HG03135 (cell line): ENCODE results near the gene ARHGEF26.

ENCODE experiments used
- ATAC-seq: cut with Tn5 transposase; IDR thresholded peaks from one replicate; pipeline ENCODE4 v1.9.1; 2021; ENCODE audit warnings: mild to moderate bottlenecking, moderate library complexity; ENCODE audit not compliant: unreplicated experiment

ARHGEF26 gene

DNA sequence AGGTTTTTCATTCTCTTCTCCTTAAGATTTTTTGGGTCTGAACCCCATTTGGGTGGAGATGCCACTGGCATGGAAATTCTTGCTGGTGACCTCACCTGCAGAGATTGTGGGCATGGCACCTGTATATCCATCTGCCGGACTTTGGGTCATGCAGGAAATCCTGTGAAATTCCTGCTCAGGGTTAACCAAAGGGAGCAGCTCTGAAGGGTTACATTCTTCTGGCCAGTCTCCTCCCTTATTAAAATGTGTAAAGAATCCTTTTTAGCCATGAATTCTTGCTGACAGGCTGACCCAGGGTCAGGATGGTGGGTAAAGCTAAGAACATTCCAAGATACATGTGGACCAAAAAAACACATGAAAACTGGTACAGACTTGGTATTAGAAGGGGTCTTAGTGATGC, 27.4 kb downstream of the ARHGEF26 start:
- ATAC-seq, result no peak

DNA sequence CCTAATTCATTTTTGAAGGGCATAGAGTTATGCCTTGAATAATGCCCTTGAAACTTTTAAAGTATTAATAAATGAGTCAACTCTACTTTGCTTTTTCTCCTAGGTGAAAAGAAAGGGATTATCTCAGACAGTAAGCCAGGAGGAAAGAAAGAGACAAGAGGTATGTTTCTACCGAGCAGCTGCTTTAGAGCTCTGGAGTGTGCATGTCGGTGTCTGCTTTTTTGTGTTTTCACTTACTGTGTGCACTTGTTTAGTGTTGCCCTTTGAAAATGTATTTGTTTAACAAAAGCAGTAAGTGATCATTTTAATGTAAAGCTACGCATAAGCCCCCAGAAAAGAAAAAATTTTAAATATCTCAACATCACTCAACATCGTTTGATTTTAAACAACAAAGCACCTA, 28.1 kb downstream of the ARHGEF26 start:
- no peak for ATAC-seq

- no peak for ATAC-seq
Measured at GRCh38 chr3:154151969-154152368, 30.8 kb downstream of the ARHGEF26 start.

GRCh38 chr3:154152741-154153140, 31.6 kb downstream of the ARHGEF26 start:
- no peak for ATAC-seq

DNA sequence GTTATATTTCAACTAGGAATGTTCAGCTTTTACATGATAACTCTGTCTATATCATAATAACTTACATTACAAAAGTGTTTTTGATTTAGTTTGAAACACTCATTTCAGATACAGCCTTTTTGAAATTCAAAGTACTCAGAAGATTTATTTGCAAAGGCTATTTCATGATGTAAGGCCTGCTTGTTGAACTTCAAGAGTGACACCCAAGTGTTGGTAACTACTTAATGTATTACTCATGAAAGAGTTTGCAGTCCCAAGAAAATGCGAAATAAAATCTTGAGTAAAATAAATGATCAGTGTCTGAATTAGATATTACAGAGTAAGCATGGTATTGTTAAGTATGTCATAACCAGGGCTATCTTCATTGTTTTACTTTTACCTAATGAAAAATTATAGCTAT, 35.3 kb downstream of the ARHGEF26 start:
- no peak for ATAC-seq

- no peak for ATAC-seq
Measured at GRCh38 chr3:154161806-154162205, 40.6 kb downstream of the ARHGEF26 start.

- ATAC-seq, result no peak
Measured at GRCh38 chr3:154164387-154164786, 43.2 kb downstream of the ARHGEF26 start.

DNA sequence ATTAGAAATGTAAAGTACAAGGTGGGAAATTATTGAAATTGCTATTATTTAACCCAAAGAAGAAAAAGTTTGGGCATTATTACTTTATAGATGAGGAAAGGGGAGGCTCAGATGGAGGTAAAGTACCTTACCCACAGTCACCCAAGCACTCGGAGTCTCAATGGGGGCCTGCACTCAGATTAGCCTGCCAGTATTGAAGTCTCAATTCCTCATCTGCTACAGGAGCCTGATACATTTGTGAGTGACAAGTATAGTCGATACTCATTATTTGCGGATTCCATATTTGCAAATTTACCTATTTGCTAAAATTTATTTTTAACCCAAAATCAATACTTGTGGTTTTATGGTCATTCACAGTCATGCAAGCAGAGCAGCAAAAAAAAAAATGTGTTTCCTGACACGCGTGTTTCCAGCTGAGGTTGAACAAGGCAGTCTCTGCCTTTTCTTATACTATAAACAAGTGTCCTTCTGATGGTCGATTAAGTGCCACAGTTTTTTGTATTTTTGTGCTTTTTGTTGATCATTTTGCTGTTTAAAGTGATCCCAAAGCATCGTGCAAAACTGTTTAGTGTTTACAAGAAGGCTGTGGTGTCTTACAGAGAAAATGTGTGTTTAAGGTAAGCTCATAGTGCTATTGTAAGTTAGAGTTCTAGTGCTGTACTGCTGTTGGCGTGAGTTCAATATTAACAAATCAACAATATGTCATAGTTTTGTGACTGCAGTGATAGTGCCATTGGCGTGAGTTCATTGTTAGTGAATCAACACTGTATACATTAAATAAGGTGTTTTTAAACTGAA, 48.0 kb downstream of the ARHGEF26 start:
- no peak for ATAC-seq

DNA sequence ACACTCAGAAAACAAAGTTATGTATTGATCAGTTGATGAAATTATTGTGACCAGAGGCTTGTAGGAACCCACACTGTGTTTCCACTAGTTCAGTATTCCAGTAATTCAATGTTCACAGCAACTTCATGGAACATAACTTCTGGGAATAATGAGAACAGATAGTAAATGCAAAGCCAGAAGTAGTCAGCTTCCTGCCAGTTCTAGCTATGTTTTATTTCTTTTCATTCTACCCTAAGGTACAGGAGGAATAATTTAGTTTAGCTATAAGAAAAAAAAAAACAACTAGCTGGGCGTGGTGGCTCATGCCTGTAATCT, 48.6 kb downstream of the ARHGEF26 start:
- ATAC-seq, result no peak

GRCh38 chr3:154170300-154170699, 49.1 kb downstream of the ARHGEF26 start:
- no peak for ATAC-seq

DNA sequence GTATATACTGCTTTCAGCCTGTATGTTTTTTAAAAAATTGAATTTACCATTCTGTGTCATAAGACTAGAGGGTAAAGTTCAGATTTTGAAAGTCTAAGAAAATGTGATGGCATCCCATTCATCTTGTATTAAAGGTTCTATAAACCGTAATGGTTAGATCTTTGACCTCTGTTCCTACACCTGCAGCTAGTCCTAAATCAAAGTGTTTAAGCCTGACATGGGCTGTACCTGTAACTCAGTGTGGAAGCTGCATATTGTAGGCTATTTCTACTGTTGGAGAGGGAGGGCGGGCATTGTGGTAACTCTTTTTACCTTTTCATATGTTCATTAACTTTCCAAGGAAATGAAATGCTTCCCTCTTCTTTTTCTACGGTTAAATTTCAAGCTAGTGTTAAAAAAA, 53.9 kb downstream of the ARHGEF26 start:
- no peak for ATAC-seq

- no peak for ATAC-seq
Measured at GRCh38 chr3:154176036-154176435, 54.8 kb downstream of the ARHGEF26 start.

DNA sequence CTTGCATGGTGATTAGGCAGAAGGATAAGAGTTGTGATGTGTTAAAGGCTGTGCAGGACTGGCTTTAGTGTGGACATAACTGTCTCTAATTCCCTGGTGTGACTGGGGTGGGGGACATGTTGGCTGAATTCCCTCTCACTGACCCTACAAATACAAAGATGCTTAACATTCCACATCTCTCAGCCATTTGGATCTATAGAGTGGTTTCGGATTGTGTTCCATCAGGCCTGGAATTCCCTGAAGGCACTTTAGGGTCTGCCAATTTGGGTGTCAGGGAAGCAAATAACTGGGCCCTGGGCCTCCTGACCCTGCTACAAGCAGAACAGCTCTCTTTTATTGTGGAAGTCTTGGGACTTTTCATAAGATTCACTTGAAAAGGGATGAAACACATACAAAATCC, 56.2 kb downstream of the ARHGEF26 start:
- no peak for ATAC-seq

- ATAC-seq, result no peak
Measured at GRCh38 chr3:154178172-154178571, 57.0 kb downstream of the ARHGEF26 start.

- ATAC-seq, result no peak
Measured at GRCh38 chr3:154180836-154181691, 59.9 kb downstream of the ARHGEF26 start.

DNA sequence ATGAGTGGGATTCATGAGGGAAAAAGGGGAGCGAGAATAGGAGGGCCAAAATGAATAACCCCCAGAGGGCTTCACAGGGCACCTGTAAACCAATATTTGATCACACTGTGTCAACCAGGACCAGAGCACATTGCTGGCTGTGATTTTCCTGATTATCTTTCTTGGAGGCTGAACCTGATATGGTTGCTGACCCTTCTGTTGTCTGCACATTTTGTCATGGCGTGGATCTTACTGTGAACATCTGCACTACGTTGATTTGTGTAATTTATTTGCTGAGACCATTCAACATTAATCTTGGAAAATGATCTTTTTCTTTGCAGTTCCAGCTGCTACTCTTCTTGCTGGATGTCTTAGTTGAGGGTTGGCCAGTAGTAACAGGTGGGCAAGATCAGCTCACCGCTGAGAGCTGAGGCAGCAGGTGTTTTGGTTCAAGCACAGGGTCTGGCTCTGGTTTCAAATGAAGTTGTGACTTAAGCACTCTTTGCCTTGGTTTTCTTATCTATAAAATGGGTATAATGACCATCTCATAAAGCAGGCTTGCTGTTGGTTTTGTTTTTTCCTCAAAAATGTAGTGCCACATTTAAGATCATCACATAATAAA, 61.2 kb downstream of the ARHGEF26 start:
- ATAC-seq, result no peak

DNA sequence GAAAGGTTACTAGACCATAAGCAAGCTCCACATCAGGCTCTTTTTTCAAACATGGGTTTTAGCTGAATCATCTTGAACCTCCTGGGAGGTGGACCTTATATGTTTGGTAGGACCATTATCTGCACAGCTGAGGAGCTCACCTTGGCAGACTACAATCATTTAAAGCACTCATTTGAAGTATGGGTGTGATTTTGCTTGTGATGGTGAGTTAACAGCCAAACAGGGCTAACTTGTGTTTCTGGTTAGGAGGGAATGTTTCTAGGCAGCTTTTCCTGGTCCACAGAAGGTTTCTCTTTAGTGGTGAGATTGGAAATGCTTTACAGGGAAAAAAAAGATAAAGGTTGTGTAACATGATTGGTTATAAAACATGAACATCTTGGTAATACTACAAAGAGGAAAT, 61.8 kb downstream of the ARHGEF26 start:
- no peak for ATAC-seq

DNA sequence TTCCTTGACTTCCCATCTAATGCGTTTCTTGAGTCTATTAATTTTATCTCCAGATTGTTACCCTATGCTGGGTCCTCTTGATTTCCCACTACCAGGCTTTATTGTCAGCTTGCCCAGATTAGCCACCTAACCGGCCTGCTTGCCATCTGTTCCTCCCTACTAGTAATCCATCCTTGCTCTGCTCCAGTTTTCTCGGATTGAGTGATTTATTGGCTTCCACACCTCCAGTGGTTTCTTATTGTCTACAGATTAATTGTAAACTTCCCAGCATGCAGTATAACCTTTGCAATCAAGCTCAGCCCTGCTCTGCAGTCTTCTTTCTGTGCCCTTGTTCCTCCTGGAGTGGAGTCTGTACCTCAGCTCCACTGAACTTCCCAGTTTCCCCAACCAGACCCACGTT, 63.4 kb downstream of the ARHGEF26 start:
- ATAC-seq, result no peak

DNA sequence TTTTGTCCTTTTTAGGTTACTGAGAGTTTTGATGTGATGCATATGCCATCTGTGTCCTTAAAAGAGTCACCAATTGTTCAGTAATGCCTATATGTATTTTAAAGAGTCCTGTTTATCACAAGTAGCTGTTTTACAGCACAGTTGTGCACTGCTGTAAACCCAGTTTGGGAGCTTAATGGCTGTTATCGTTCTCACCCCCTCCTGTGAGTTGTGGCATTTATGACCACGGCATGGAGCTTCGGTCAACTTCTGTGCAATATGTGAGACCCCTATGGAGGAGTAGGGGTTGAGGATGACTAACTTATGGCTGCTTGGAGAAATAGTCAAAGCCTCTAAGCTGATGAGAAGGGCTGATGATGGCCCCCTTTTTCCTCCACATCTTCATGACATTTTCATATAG, 67.2 kb downstream of the ARHGEF26 start:
- ATAC-seq, result no peak

DNA sequence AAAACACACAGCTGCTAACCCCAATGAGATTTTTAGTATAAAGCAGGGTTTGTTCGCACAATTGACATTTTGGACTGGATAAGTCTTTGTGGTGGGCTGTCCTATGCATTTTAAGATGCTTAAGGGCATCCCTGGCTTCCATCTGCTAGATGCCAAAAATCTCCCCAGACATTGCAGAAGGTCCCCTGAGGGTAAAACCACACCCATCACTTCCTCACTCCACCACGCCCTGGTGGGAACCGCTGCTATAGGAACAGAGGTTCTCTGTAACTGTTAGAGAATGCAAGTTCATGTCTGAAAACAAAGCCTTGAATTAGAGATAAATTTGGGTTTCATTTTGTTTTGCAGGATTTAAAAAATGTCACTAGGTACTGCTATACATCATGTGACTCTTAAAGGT, 67.7 kb downstream of the ARHGEF26 start:
- ATAC-seq, result no peak

GRCh38 chr3:154191520-154191919, 70.3 kb downstream of the ARHGEF26 start:
- no peak for ATAC-seq

- ATAC-seq, result no peak
Measured at GRCh38 chr3:154192225-154192624, 71.0 kb downstream of the ARHGEF26 start.
